Activated T-cell treated with anti-CD3 and anti-CD28 coated beads, Interleukin-2, amount 50 U/mL, for 48 hours (primary cell): ENCODE data around the gene OXA1L.
"Not testable (repeated sequence)": the region's sequence is repeated elsewhere in the genome, so short reads cannot be mapped to it uniquely, and the experiment has no call there.

Experiments used
- DNase-seq, 2 experiments: peaks; one replicate each; pipeline ENCODE4 v3.0.0-alpha.2; 2020

Gene OXA1L

DNA sequence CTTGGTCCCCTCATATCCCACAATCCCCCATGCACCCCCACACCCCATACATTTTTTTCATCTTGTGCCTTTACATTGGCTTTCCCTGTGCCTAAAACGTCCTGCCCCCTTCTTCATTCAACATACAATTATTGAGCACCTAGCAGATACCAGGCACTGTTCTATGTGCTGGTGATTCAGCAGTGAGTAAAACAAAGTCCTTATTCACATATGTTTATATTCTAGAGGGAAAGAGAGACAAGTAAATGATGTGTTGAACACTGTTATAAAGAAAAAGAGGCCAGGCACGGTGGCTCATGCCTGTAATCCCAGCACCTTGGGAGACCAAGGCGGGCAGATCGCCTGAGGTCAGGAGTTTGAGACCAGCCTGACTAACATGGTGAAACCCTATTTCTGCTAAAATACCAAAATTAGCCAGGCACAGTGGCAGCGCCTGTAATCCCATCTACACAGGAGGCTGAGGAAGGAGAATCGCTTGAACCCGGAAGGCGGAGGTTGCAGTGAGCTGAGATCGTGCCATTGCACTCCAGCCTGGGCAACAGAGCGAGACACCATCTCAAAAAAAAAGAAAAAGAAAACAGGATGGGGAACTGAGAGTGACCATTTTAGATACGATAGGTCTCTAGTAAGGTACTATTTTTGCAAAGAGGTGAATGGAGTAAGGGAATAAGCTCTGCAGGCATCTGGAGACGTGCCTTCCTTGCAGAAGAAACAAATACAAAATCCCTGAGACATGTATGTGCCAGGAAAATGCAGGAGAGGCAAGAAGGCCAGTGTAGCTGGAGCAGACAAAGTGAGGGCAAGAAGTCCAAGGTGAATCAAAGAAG is 36.6 kb downstream of the OXA1L start:
- DNase-seq: no peak

GRCh38 chr14:22803687-22803974 is 37.1 kb downstream of the OXA1L start:
- DNase-seq: no peak

GRCh38 chr14:22805235-22805634 is 38.7 kb downstream of the OXA1L start:
- DNase-seq: not testable (repeated sequence)

DNA sequence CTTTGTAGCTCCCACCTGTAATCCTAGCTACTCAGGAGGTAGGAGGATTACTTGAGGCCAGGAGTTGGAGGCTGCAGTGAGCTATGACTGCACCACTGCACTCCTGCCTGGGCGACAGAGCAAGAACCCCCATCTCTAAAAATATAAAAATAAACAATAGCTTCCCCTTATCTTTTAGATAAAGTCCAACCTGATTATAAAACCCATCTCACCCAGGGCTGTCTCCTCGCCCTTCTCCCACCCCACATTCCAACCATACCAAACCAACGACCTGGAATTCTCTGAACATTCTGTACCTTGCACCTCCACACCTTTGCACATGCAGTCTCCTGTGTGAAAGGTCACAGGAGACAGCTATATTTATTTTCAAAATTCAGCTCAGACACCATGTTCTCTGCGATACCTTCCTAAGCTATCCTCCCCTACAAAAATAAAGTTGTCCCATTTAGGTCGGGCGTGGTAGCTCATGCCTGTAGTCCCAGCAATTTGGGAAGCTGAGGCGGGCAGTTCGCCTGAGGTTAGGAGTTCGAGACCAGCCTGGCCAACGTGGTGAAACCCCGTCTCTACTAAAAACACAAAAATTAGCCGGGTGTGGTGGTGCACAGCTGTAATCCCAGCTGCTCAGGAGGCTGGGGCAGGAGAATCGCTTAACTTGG is 41.1 kb downstream of the OXA1L start:
- no peak for DNase-seq

DNA sequence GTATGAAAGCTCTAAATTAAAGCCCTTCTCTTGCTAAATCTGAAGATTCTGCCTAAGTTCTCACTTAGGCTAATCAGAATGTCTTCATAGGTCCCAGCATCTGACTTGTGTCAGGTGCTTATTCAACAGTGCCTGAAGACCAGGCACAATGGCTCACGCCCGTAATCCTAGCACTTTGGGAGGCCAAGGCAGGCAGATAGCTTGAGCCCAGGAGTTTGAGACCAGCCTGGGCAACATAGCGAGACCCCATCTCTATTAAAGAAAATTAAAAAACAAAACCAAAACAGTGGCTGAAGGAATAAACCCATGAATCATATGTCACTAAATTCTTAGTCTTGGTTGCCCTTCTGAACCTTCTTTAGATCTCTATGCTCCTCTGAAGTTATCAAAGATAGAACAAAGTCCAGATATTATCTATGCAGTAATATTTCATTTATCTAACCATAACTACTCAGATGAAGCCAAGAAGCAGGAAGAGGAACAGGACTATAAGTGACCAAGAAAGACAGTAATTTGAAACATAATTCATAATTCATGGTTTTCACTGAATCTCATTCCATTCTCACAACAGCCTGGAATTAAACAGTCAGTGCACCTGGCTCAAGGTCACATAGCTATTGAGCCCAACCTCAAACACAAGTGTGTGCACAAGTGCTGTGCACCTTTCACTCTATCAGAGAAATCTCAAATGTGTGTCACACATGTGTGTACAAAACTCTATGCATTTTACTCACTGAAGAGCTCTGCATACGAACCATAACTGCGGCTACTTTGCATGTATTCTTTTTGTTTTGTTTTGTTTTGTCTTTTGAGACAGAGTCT is 42.1 kb downstream of the OXA1L start:
- DNase-seq: no peak

DNA sequence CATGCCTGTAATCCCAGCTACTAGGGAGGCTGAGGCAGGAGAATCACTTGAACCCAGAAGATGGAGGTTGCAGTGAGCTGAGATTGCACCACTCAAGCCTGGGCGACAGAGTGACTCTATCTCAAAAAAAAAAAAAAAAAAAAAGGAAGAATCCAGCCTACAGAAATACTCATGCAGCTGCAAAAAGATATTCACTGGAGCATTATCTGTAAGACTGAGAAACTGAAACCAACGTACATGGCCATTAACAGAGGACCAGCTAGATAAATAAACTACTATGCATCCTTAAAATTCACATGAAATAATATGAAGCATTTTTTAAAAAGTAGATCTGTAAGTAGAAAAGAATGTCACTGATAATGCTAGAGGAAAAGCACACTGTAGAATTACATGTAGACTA is 45.2 kb downstream of the OXA1L start:
- no peak for DNase-seq

DNA sequence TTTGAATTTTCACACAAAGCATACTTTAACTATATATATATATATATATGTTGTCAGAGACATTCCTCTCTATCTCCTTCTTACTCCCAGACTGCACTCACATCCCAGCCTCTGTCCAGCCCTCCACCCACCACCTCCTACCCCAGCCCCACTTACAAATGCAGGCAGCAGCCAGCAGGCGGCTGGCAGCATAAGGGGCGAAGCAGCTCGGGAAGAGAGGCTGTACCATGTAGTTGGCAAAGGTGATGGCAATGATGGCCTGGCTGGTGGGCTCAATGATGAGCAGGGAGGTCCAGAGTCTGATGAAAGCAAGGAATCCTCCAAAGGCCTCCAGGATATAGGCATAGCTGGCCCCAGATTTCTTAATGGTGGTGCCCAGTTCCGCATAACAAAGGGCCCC is 46.3 kb downstream of the OXA1L start:
- DNase-seq: no peak

GRCh38 chr14:22813145-22813544 is 46.7 kb downstream of the OXA1L start:
- no peak for DNase-seq

DNA sequence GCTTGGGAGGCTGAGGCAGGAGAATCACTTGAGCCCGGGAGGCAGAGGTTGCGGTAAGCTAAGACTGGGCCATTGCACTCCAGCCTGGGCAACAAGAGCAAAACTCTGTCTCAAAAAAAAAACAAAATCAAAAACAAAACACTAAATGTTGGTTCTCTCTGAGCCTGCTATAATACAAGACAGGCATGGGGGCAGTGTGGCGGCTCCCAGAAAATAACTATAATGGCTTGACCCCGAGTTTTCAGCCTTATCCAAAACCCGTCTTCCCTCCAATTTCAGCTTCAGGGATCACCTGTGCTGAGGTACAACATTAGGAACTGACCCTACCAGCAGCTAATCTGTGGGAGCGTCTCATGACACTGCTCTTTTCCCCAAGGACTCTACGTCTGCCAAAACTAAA is 47.9 kb downstream of the OXA1L start:
- DNase-seq: no peak

- DNase-seq: no peak
These were observed 48.6 kb downstream of the OXA1L start, which contains the start of gene SLC7A7 for GRCh38 chr14:22814941-22815713. Gene SLC7A7, minus strand, starts transcription at chr14:22815435. Its CDS starts 2,037 bp downstream, at chr14:22813398.

- DNase-seq: no peak
These were observed 52.9 kb downstream of the OXA1L start for GRCh38 chr14:22819151-22819988.

DNA sequence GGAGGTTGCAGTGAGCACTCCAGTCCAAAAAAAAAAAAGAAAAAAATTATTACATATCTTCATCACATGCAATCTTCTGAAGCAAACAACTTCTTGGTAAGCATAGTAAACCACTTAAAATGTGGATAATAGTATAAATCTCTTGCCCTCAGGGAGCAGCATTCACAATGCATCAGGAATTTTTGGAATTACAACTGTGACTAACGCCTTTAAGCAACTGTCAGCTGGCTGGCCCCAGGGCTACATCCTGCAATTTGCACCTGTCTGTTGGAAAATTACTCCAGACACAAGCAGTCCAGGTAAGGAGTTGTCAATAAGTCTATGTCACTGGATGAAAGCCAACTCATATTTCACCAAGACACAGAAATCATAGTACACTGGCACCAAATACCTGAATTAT is 54.2 kb downstream of the OXA1L start:
- DNase-seq: no peak

DNA sequence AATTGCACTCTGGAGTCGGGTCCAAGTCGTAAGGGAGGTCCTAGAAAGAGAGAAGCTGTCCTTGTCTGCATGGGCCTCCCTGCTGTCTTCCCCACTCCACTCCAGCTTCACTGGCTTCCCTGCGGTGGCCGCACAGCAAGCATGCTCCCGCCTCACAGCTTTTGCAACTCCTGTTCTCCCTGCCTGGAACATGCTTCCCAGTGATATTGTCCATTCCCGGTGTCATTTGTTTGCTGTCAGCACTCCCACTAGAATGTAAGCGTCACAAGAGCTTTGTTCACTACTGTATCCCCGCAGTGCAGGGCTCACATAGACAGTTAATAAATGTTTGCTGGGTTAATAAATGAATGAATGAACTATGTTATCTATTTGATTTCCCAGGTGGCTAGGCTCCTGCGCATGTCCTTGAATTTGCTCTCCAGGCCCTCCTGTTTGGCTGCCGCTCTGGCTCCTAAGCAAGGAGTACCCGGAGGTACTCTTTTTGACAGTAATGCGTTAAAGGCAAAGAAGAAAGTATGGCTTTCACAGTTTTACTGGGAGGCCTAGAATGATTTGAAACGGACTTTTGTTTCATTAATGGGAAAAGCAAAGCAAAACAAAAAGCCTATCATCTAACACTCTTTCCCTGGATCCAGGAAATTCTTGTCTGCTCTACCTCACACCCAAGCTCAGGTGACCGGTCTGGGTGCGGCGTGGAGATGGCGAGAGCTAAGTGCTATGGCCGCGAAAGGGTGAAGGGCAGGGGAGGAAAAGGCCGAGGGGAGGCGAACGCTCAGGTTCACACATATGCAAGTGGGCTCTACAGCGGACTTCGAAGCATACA is 54.9 kb downstream of the OXA1L start:
- no peak for DNase-seq

DNA sequence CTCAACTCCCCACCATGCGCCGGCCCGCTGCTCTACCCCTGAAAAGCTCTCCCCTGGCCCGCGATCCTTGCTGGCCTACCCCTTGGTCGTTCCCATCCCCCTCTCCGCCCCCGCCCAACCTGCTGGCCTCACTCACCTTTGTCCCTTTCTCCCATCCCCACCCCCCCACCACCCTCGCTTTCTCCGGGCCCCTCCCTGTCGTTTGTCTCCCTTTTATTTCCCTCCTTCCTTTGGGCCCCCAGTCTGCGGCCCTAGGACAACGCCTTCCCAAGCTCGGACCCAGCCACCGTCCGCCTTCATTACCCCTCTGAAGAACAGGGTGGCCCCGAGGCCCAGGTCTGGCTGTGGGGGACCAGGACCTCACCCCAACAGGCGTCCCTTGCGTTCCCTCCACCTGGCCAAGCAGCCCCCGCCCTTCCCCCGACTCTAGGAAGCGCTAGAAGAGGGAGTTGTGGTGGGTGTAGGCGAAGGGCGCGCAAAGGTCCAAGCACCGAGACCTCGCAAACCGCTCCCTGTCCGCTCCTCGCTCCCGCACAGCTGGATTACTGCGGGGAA is 55.6 kb downstream of the OXA1L start:
- no peak for DNase-seq
